Fibroblast of villous mesenchyme (primary cell): ENCODE data around the gene SIX3. TPM values are rescaled to one million over a fixed set of nuclear protein-coding genes. Genes with fewer than 3 reads are reported as not detected.

Source experiments
- DNase-seq: peaks from one replicate; pipeline ENCODE4 v3.0.0-alpha.2; 2010; ENCODE audit warnings: low read depth
- H3K4me3 ChIP-seq: 2 replicates; pipeline ENCODE4 v1.5.1; 2011; ENCODE audit warnings: low read depth, mild to moderate bottlenecking, low read length
- total RNA-seq: library from RNA; depleted of rRNA; stranded (reverse); fragments of >200 nt; gene quantifications from 2 replicates; pipeline ENCODE4 v1.2.3, GENCODE V29; 2012
- TF ChIP-seq, protein P1 (sequence below): IDR thresholded peaks from 2 replicates; pipeline ENCODE4 v1.5.1; 2012; ENCODE audit warnings: low read depth, mild to moderate bottlenecking, low read length; ENCODE audit not compliant: insufficient read depth

Gene SIX3
- total RNA-seq, 1 donor = not detected

DNA sequence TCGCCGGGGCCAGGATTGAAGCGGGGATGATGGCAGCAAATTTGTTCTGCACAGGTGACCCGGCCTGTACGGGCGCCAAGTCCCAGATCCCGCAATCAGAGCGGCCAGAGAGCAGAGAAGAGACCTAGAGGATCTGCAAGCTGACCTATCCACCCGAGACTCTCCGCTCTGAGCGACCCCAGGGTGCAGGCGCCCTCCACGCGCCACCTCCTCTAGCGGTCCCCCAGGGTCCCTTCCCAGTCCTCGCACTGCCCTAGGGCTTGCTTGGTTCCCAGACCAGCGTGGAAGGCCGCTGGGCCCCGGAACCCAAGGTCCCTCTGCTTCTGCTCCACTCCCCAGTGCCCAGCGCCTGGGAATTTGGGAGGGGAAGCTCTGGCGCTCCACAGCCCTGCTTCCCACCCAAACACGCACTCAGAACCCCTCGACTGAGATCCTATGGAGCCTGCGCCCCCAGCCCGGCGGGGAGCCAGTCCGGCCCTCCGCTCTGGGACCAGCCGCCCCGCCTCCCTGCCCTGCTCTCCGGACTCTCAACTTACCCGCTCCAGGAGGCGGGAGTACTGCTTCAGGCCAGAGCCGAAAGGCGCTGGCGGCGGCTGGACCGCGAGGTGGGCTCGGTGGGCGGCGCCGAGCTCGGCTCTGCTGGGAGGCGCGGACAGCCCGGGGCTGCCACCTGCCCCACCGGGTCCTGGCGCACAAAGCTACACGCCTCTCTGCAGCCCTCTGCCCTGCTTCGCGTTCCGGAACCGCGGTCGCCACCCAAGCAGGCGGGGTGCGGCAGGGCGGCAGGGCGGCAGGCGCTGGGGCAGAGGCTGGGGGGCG, 3.0 kb upstream of the SIX3 start:
- DNase-seq = no peak
- TF ChIP-seq, protein P1, sequence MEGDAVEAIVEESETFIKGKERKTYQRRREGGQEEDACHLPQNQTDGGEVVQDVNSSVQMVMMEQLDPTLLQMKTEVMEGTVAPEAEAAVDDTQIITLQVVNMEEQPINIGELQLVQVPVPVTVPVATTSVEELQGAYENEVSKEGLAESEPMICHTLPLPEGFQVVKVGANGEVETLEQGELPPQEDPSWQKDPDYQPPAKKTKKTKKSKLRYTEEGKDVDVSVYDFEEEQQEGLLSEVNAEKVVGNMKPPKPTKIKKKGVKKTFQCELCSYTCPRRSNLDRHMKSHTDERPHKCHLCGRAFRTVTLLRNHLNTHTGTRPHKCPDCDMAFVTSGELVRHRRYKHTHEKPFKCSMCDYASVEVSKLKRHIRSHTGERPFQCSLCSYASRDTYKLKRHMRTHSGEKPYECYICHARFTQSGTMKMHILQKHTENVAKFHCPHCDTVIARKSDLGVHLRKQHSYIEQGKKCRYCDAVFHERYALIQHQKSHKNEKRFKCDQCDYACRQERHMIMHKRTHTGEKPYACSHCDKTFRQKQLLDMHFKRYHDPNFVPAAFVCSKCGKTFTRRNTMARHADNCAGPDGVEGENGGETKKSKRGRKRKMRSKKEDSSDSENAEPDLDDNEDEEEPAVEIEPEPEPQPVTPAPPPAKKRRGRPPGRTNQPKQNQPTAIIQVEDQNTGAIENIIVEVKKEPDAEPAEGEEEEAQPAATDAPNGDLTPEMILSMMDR = no peak
- no peak overlapping the region for H3K4me3 ChIP-seq

DNA sequence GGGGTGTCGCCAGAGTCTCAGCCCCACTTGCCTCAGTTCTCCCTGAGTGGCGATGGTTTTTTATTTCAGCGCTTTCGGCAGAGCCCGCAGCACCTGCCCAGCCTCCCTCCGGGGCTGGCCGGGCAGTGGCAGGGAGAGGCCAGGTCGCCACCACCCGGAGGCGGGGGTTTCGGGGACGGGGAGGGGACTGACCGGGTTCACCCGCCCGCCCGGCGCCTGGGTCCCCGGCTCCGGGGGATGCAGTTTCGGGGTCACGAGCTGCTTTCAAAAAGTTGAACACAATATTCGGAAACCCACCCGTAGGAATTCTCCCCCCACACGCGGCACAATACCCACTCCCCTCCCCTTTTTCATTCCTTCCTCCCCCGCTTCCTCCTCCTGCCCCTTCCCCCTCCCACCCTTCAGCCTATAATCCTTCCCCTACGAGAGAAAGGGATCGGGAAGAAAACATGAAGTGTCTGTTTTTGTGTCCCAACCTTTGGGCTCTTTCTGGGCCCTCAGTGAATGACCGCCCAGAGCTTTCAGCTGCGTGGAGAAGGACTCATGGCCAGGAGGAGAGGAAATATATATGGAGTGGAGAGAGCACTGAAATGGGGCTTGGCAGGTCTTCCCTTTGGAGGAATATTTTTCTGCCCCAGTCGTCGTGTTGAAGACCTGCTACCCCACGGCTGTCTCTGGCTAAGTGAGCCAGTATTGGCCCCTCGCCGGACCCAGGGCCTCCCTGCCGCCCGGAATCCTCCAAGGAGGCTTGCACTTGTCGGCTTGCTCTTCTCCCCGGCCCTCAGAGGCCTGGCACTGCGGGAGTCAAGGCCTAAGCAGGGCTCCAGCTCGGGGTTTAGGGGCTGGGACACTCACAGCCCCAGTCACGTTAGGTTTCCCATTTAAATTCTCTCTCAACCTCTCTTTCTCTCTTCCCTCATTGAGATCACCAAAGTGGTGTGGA, 2.1 kb upstream of the SIX3 start:
- H3K4me3 ChIP-seq = no peak overlapping the region
- TF ChIP-seq, protein P1 = no peak
- DNase-seq = no peak

DNA sequence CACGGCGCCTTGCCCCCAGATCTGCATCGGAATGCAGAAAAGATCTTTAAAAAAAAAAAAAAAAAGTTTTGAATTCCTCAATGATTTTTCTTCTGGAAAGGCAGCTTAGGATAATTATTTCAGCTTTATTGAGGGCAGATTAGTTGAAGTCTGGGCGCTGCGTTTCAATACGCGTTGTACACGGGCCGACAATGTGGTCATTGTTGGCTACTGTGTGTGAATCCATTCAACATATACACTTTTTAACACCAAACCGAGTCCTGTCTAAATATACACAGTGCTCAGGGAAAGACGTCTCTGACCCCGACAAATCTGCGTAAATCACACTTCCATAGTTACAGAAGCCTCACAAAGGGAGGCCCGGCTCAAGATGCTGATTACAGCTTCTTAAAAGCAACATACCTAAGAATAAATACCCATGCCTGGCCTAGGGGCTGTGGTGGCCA, 1.4 kb upstream of the SIX3 start:
- no peak overlapping the region for H3K4me3 ChIP-seq

DNA sequence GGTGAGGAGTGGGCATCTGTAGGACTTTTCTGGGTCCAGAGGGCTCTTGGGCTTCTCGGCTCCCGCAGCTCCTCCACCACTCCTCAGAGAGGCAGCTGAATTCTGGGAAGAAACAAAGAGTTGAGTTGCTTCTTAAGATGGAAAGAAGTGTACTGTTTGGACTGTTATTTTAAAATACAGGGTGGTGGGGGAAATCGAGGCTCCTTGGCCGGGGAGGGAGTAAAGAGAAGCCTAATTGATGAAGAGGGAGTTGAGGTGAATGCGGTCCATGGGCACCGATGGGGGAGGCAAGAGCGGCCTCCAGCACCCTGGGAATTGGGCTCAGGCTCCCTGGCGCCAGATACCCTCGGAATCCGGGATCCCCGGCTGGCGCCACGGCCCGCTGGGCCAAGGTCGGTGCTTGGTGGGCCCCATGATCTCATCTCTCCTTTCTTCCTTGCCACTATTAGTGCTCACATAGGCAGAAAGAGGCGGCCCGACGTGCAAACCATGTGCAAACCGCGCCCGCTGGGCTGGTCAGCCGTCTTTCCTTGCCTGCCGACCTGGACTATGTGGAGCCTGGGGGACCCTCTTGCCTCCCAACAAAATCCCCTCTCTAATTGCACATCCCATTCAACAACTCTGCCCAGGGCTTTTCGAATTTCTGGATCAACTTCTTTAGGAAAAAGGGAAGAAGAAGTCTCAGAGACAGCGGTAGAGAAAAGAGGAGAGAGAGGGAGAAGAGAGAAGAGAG, 604 bp upstream of the SIX3 start:
- TF ChIP-seq, protein P1 = no peak
- H3K4me3 ChIP-seq = no peak overlapping the region
- DNase-seq = no peak

More for the DNA sequence above, 1.4 kb upstream of the SIX3 start:
- no peak for DNase-seq
- TF ChIP-seq, protein P1 = no peak

DNA sequence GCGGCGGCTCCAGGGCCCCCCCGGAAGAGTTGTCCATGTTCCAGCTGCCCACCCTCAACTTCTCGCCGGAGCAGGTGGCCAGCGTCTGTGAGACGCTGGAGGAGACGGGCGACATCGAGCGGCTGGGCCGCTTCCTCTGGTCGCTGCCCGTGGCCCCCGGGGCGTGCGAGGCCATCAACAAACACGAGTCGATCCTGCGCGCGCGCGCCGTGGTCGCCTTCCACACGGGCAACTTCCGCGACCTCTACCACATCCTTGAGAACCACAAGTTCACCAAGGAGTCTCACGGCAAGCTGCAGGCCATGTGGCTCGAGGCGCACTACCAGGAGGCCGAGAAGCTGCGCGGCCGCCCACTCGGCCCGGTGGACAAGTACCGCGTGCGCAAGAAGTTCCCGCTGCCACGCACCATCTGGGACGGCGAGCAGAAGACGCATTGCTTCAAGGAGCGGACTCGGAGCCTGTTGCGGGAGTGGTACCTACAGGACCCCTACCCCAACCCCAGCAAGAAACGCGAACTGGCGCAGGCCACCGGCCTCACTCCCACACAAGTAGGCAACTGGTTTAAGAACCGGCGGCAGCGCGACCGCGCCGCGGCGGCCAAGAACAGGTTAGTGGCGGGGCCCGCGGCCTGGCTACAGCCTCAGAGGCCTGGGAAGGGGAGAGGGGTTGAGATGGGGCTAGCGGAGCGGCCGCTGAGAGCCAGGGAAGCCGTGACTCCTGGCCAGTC, 965 bp downstream of the SIX3 start:
- H3K4me3 ChIP-seq = no peak overlapping the region
- DNase-seq = no peak
- TF ChIP-seq, protein P1 = no peak

DNA sequence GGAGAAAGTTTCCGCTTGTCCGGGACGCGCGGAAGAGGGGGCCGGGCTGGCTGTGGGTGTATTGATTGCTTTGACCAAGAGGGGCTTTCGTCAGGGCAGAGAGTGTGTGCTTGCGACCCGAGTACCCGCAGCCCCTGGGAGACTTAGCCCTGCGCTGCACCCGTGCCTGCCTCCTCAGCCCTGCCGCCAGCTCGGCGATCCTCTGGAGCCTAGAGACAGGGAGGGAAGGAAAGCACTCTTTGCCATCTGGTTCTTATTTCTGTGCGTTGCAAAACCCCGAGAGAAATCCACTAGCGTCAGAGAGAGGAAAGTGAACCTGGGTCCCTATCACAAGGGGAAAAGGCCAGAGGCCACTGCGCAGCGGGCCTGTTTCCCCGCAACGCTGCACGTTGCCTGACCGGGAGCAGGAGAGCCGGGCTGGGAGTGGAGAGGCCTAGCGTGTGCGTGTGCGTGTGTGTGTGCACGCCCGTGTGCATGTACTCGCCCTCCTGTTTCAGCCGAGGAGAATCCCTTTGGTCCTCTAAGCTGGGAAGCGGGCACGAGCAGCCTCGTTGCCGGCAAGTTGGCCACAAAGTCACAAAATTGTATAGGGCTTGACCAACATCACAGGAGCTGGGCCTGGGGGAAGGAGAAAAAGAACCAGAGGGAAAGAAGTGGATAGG, 1.7 kb downstream of the SIX3 start:
- TF ChIP-seq, protein P1 = no peak
- no peak for DNase-seq
- H3K4me3 ChIP-seq = no peak overlapping the region
